GM23338 (cell line): ENCODE results near the gene ZNF8.

Experiments
- ZNF331 ChIP-seq: fragments of 250-450 bp; sonication (Bioruptor Pico); IDR thresholded peaks from 2 replicates; pipeline ENCODE4 v1.5.0; 2020; ENCODE audit warnings: low read depth, mild to moderate bottlenecking, moderate library complexity
- TF ChIP-seq, protein P1 (sequence below), 2 experiments: fragments of 200-600 bp in 1 of 2; sonication (generic) in 1 of 2; conservative IDR thresholded peaks; 2 replicates each; pipeline versions ENCODE4 v1.5.1 to v1.6.1; 2016 to 2017; ENCODE audit warnings: antibody characterized with exemption in 2 of 2, low read depth in 2 of 2, mild to moderate bottlenecking in 2 of 2, moderate library complexity in 1 of 2
- TF ChIP-seq, protein P2 (sequence below): IDR thresholded peaks from one replicate; pipeline ENCODE4 v1.6.1; 2018; ENCODE audit warnings: antibody characterized with exemption; ENCODE audit not compliant: unreplicated experiment

DNA sequence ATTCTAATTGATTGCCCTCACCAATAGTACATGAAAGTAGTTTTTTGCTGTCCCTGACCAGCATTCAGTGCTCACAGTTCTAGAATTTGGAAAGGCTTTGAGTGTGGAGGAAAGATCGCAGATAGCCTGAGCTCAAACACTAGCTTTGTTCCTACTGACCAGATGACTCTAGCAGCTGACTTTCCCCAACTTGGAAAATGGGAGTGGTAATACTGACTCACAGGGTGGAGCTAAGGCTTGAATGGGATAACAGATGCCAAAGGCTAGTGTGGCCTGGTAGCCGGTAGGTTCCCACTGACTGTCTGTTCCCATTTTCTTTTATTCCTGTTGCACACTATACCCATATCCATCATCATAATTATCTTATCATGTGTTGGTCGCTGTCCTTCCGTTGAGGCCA, 51.7 kb downstream of the ZNF8 start:
- TF ChIP-seq, protein P1, sequence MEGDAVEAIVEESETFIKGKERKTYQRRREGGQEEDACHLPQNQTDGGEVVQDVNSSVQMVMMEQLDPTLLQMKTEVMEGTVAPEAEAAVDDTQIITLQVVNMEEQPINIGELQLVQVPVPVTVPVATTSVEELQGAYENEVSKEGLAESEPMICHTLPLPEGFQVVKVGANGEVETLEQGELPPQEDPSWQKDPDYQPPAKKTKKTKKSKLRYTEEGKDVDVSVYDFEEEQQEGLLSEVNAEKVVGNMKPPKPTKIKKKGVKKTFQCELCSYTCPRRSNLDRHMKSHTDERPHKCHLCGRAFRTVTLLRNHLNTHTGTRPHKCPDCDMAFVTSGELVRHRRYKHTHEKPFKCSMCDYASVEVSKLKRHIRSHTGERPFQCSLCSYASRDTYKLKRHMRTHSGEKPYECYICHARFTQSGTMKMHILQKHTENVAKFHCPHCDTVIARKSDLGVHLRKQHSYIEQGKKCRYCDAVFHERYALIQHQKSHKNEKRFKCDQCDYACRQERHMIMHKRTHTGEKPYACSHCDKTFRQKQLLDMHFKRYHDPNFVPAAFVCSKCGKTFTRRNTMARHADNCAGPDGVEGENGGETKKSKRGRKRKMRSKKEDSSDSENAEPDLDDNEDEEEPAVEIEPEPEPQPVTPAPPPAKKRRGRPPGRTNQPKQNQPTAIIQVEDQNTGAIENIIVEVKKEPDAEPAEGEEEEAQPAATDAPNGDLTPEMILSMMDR (conservative IDR thresholded peaks at IDR 0.05; ENCODE audit: low read depth in 2 of 2) = no peak
- TF ChIP-seq ZNF331 (CRISPR knock-in tag) = no peak
- TF ChIP-seq, protein P2, sequence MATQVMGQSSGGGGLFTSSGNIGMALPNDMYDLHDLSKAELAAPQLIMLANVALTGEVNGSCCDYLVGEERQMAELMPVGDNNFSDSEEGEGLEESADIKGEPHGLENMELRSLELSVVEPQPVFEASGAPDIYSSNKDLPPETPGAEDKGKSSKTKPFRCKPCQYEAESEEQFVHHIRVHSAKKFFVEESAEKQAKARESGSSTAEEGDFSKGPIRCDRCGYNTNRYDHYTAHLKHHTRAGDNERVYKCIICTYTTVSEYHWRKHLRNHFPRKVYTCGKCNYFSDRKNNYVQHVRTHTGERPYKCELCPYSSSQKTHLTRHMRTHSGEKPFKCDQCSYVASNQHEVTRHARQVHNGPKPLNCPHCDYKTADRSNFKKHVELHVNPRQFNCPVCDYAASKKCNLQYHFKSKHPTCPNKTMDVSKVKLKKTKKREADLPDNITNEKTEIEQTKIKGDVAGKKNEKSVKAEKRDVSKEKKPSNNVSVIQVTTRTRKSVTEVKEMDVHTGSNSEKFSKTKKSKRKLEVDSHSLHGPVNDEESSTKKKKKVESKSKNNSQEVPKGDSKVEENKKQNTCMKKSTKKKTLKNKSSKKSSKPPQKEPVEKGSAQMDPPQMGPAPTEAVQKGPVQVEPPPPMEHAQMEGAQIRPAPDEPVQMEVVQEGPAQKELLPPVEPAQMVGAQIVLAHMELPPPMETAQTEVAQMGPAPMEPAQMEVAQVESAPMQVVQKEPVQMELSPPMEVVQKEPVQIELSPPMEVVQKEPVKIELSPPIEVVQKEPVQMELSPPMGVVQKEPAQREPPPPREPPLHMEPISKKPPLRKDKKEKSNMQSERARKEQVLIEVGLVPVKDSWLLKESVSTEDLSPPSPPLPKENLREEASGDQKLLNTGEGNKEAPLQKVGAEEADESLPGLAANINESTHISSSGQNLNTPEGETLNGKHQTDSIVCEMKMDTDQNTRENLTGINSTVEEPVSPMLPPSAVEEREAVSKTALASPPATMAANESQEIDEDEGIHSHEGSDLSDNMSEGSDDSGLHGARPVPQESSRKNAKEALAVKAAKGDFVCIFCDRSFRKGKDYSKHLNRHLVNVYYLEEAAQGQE = no peak
